A549 (cell line): Measurements from ENCODE around the gene CASQ1. TPM values are rescaled to one million over a fixed set of nuclear protein-coding genes. Genes with fewer than 3 reads are reported as not detected.
A peak's percentile ranks its signal among the peaks of the same experiment; 100 is the strongest.

ENCODE experiments used
- ATAC-seq, 2 experiments: fragments of 200-7000 bp in 1 of 2; fragments of >200 bp in 1 of 2; cut with Nextera tagmentation in 1 of 2; cut with Tn5 transposase in 1 of 2; 3 replicates each; pipeline versions ENCODE4 v1.8.0 to v1.9.1; 2018 to 2020; ENCODE audit warnings: mild to moderate bottlenecking in 1 of 2, moderate library complexity in 1 of 2
- CTCF ChIA-PET: fragments of 300-600 bp; sonication (Branson Sonifier 250); formaldehyde crosslinking; extraction: SDS; loops from one replicate; lab custom pipeline; 2021; ENCODE audit warnings: antibody characterized with exemption, inconsistent platforms; lab: Yijun Ruan, JAX
- POLR2A ChIA-PET: fragments of 350-600 bp; formaldehyde crosslinking; extraction: SDS; loops from one replicate; lab custom pipeline; 2021; ENCODE audit warnings: antibody characterized with exemption, inconsistent platforms; lab: Yijun Ruan, JAX
- DNase-seq, 2 experiments: peaks; one replicate each; pipeline versions ENCODE4 v3.0.0 to v3.0.0-alpha.2; 2011 to 2016; ENCODE audit warnings: low read depth in 1 of 2, low spot score in 1 of 2
- FAIRE-seq: peaks from 2 replicates; lab custom pipeline; 2011; peaks lifted over from hg19 to GRCh38; lab: Jason Lieb, UNC
- H3K27ac ChIP-seq, 2 experiments: fragments of >200 bp; sonication (Bioruptor Twin); formaldehyde crosslinking; 3 replicates each; pipeline ENCODE4 v1.5.1; 2016 to 2017
- H3K4me1 ChIP-seq: fragments of >200 bp; sonication (Bioruptor Twin); formaldehyde crosslinking; 3 replicates; pipeline ENCODE4 v1.6.1; 2016
- H3K4me2 ChIP-seq: fragments of >200 bp; sonication (Bioruptor Twin); formaldehyde crosslinking; 3 replicates; pipeline ENCODE4 v1.6.1; 2016
- H3K4me3 ChIP-seq: fragments of >200 bp; sonication (Bioruptor Twin); formaldehyde crosslinking; 3 replicates; pipeline ENCODE4 v1.5.1; 2016
- H3K9me3 ChIP-seq: fragments of >200 bp; sonication (Bioruptor Twin); formaldehyde crosslinking; 3 replicates; pipeline ENCODE4 v1.6.1; 2016
- CHD2 ChIP-seq: fragments of 150-350 bp; IDR thresholded peaks from 2 replicates; pipeline ENCODE4 v1.6.1; 2014; ENCODE audit warnings: low read length; ENCODE audit not compliant: partially characterized antibody
- CTCF ChIP-seq: fragments of >200 bp; sonication (Bioruptor Twin); formaldehyde crosslinking; IDR thresholded peaks from 3 replicates; pipeline ENCODE4 v1.5.1; 2016
- ESRRA ChIP-seq: fragments of 150-350 bp; IDR thresholded peaks from 2 replicates; pipeline ENCODE4 v1.6.1; 2014; ENCODE audit warnings: mild to moderate bottlenecking, low read length, borderline replicate concordance
- HES2 ChIP-seq: fragments of >200 bp; sonication (Bioruptor Twin); formaldehyde crosslinking; IDR thresholded peaks from 2 replicates; pipeline ENCODE4 v1.6.1; 2016
- HEYL ChIP-seq: fragments of 250-450 bp; sonication (Bioruptor Pico); IDR thresholded peaks from 2 replicates; pipeline ENCODE4 v1.8.0; 2021; ENCODE audit warnings: mild to moderate bottlenecking, moderate library complexity
- HOXB5 ChIP-seq: fragments of 250-450 bp; sonication (Bioruptor Pico); IDR thresholded peaks from 2 replicates; pipeline ENCODE4 v1.5.0; 2020; ENCODE audit warnings: mild to moderate bottlenecking, moderate library complexity
- JUNB ChIP-seq: fragments of >200 bp; sonication (Bioruptor Twin); formaldehyde crosslinking; IDR thresholded peaks from 2 replicates; pipeline ENCODE4 v1.6.1; 2016
- KDM5A ChIP-seq: fragments of 200-600 bp; sonication (generic); IDR thresholded peaks from 2 replicates; pipeline ENCODE4 v1.6.1; 2016; ENCODE audit warnings: antibody characterized with exemption, mild to moderate bottlenecking
- MAFK ChIP-seq: fragments of 450-650 bp; IDR thresholded peaks from 2 replicates; pipeline ENCODE4 v1.6.1; 2014; ENCODE audit not compliant: partially characterized antibody
- MAZ ChIP-seq: fragments of 150-350 bp; IDR thresholded peaks from 2 replicates; pipeline ENCODE4 v1.6.1; 2014; ENCODE audit warnings: antibody characterized with exemption, low read depth, low read length, borderline replicate concordance
- POLR2A ChIP-seq: IDR thresholded peaks from 2 replicates; pipeline ENCODE4 v1.6.1; 2012; ENCODE audit warnings: mild to moderate bottlenecking, low read length
- RAD21 ChIP-seq, 2 experiments: fragments of >200 bp in 1 of 2; sonication (Bioruptor Twin) in 1 of 2; formaldehyde crosslinking in 1 of 2; IDR thresholded peaks in 1 of 2; conservative IDR thresholded peaks in 1 of 2; 2 replicates in 1 of 2; 3 replicates in 1 of 2; pipeline ENCODE4 v1.6.1; 2012 to 2018; ENCODE audit warnings: inconsistent platforms in 1 of 2
- REST ChIP-seq: fragments of 200-600 bp; sonication (generic); IDR thresholded peaks from 2 replicates; pipeline ENCODE4 v1.6.1; 2016; ENCODE audit warnings: antibody characterized with exemption, mild to moderate bottlenecking, moderate library complexity
- SMC3 ChIP-seq: fragments of >200 bp; sonication (Bioruptor Twin); formaldehyde crosslinking; IDR thresholded peaks from 3 replicates; pipeline ENCODE4 v1.6.1; 2018; ENCODE audit warnings: inconsistent platforms
- SREBF2 ChIP-seq: fragments of 450-650 bp; IDR thresholded peaks from 2 replicates; pipeline ENCODE4 v1.6.1; 2014; ENCODE audit warnings: mild to moderate bottlenecking, moderate library complexity
- ZSCAN20 ChIP-seq: fragments of 250-450 bp; sonication (Bioruptor Pico); IDR thresholded peaks from 2 replicates; pipeline ENCODE4 v1.8.0; 2022; ENCODE audit warnings: mild to moderate bottlenecking, moderate library complexity
- WGBS: methylation state at CpG from one replicate; pipeline ENCODE4 v1.1.6; 2017; ENCODE audit errors: missing lambda C conversion rate; 5-methylcytosine and 5-hydroxymethylcytosine counted together
- polyA plus RNA-seq, 4 experiments: library from polyadenylated mRNA; depleted of rRNA in 3 of 4; stranded (reverse); fragments of >200 nt; fragmentation: RNase III in 1 of 4; extraction: RNeasy Plus Mini Kit Qiagen cat#74134 plus additional on column Dnase treatment in 1 of 4; gene quantifications; 2 replicates in 3 of 4; 3 replicates in 1 of 4; pipeline ENCODE4 v1.2.3, GENCODE V29; 2011 to 2017

CASQ1 gene
- polyA plus RNA-seq, 2 of the 4 experiments (the other 2 are of a cell fraction): 0.04 to 0.08 TPM

- Histone ChIP-seq H3K4me1 (peaks cover 18% of the 10 kb centered on the region), H3K27ac (peak overlapping the region; percentile 43 to 61; a peak in 5 of 6 replicates), H3K4me3 (no peak overlapping the region), H3K4me2 (peak overlapping the region; percentile 46), H3K9me3 (no peaks in the 10 kb centered on the region)
- POLR2A ChIA-PET: interaction anchor here (1.2 kb wide), 1 partner anchor 26 kb away, joined by 3 read pairs; no protein-coding TSS in a partner anchor
- FAIRE-seq: peak; percentile 36
- CTCF ChIA-PET: interaction anchor here (0.5 to 6.7 kb wide), 75 partner anchors 10 to 1871 kb away, joined by 3 to 108 read pairs (median 6); partner anchors contain the start of genes ATP1A4, DCAF8, IGSF8 and KCNJ9
- TF ChIP-seq MAZ (0 out of 2 replicates have a peak, but pooled peaks have one; percentile 68), HES2 (no peak), ZSCAN20 (CRISPR knock-in tag) (no peak), RAD21 (conservative IDR thresholded peaks at IDR 0.05 in 1 of 2, IDR thresholded peaks at IDR 0.05 in 1 of 2) (peak; percentile 92 to 95), SMC3 (peak; percentile 90), CHD2 (peak; percentile 35), CTCF (peak; percentile 92), ESRRA (no peak)
- ATAC-seq: peak; percentile 75 to 89
- DNase-seq: peak; percentile 68 to 78
- 31% methylated on average over 16 of the region's 16 CpGs for WGBS
These were observed 2.9 kb downstream of the CASQ1 start for GRCh38 chr1:160193091-160193819.

- CTCF ChIA-PET: interaction anchor here (0.5 to 6.7 kb wide), 73 partner anchors 9 to 1870 kb away, joined by 3 to 108 read pairs (median 6); partner anchors contain the start of genes ATP1A4, DCAF8, IGSF8 and KCNJ9
- TF ChIP-seq KDM5A (no peak), JUNB (no peak), HEYL (CRISPR knock-in tag) (no peak), HOXB5 (CRISPR knock-in tag) (no peak), SREBF2 (no peak), MAFK (no peak), REST (no peak), POLR2A (0 out of 2 replicates have a peak, but pooled peaks have one; percentile 5)
- no peaks in the 10 kb centered on the region for H3K9me3 ChIP-seq
- H3K4me3 ChIP-seq: no peak overlapping the region
- H3K4me2 ChIP-seq: no peak overlapping the region
- H3K27ac ChIP-seq: peak overlapping the region in 1 of 2 experiments; percentile 43; a peak in 2 of 6 replicates
- ATAC-seq: no peak
- DNase-seq: no peak
- POLR2A ChIA-PET: interaction anchor here (1.2 kb wide), 1 partner anchor 26 kb away, joined by 3 read pairs; no protein-coding TSS in a partner anchor
- H3K4me1 ChIP-seq: peaks cover 18% of the 10 kb centered on the region
- WGBS: 75% methylated on average over 9 of the region's 9 CpGs
- no peak for FAIRE-seq
These were observed 3.7 kb downstream of the CASQ1 start for GRCh38 chr1:160193832-160194736.
